HG02571 (cell line): Measurements from ENCODE around the gene ATF6.
"Not testable (repeated sequence)": the region's sequence is repeated elsewhere in the genome, so short reads cannot be mapped to it uniquely, and the experiment has no call there.

Experiments
- ATAC-seq: cut with Tn5 transposase; IDR thresholded peaks from one replicate; pipeline ENCODE4 v1.9.1; 2021; ENCODE audit warnings: mild to moderate bottlenecking, moderate library complexity; ENCODE audit not compliant: unreplicated experiment

ATF6 gene

DNA sequence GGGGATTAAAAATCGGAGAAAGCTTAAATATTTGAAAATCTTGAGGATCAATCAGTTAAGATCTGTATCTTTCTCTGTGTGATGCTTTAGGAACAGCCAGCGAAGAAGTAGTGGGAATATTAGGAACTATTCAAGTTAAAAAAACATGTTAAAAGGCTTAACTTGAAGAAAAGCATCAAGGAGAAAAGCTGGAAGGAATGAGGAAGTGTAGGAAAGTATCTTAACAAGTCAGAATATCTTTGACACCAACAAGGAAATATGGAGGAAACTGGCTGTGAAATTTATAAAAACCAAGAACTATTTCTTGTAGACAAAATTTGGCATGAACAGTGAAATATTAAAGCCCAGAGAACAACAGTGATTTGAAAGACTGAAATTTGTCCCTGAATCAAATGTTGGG is 60.4 kb downstream of the ATF6 start:
- no peak for ATAC-seq

DNA sequence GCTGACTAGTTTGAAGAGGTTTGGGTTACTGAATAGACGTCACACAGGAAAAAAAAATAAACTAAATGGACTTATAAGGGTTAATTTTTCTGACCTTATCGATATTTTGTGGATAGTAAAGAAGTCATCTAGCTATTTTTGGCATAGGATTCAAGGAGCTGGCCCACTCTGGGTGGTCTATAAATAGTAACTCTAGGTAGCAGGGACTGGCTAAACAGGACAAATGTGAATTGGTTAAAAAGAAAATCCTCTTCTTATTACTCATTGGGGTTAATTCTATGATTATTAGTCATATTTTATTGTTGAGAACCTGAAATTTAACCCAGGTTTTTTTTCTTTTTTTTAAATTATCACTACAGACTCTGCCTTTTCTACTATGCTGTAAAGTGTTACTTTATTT is 61.7 kb downstream of the ATF6 start:
- ATAC-seq = no peak

DNA sequence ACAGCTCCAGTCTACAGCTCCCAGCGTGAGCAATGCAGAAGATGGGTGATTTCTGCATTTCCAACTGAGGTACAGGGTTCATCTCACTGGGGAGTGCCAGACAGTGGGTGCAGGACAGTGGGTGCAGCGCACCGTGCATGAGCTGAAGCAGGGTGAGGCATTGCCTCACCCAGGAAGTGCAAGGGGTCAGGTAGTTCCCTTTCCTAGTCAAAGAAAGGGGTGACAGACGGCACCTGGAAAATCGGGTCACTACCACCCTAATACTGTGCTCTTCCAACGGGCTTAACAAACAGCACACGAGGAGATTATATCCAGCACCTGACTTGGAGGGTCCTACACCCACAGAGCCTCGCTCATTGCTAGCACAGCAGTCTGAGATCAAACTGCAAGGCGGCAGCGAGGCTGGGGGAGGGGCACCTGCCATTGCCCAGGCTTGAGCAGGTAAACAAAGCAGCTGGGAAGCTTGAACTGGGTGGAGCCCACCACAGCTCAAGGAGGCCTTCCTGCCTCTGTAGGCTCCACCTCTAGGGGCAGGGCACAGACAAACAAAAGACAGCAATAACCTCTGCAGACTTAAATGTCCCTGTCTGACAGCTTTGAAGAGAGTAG is 66.3 kb downstream of the ATF6 start:
- ATAC-seq = not testable (repeated sequence)

DNA sequence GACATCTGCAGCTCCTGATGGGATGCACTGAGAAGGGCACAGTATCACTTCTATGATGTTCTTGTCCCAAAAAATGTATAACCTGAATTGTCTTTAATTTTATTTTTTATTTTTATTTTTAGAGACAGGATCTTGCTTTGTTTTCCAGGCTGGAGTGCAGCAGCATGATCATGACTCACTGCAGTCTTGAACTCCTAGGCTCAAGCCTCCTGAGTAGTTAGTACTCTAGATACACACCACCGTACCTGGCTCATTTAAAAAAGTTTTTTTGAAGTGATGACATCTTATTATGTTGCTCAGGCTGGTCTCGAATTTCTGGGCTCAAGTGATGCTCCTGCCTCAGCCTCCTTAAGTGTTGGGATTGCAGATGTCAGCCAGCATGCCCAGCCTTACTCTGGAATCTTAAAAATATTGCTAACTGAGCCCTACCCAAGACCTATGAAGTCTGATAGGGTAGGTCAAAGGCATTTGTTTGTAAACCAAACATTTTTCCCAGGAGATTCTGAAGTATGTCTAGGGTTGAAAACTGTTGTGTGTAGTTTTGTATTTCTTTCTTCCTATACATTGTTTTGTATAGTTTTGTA is 68.9 kb downstream of the ATF6 start:
- no peak for ATAC-seq

DNA sequence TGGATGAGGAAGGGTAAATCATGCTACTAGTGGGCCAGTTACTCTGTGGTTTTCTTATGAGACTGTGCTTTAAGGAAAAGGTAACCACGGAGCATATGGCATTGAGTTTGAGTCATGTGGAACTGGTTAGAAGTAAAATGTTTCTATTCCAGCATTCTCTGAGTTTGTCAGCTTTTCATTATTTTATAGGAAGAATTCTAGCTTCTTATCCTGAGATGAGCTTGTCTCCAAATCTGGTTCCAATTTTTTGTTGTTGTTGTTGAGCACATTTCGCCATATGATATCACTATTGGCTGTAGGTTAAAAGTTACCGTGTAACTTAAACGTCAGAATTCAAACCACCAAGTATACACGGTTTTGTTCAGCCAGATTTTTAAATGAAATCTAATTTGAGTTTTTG is 69.9 kb downstream of the ATF6 start:
- no peak for ATAC-seq

DNA sequence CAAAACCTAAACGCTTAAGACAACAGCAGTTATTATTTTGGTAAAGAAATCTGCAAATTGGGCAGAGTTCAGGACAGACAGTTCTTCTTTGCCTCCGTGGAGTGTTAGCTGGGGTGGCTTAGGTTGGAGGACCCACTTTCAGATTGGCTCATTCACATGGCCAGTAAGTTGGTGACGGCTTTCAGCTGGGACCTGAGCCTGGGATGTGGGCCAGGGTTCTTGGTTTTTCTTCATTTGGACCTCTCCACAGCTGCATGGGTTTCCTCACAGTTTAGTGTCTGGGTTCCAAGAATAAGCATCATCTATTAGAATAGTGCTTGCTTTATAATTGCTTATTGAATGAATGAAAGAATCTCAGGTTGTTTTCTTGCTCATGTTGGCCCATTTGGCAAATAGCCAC is 72.2 kb downstream of the ATF6 start:
- no peak for ATAC-seq

DNA sequence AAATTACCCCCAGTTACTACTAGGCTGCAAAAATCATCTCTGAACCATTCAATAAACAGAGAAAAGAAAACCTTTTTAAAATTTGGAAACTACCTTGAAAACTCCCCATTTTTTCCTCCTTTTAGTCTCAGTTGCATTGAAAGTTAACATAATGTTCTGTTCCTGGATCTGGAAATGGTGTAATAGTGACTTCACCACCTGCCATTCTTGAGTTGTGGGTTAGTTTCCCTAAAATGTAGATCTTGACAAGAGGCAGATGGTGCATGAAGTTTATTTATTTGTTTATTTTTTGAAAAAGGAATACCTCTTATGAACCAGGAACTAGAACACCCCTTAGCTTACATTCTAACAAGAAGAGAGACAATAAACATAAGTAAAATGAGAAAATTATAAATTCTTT is 72.8 kb downstream of the ATF6 start:
- ATAC-seq = no peak

DNA sequence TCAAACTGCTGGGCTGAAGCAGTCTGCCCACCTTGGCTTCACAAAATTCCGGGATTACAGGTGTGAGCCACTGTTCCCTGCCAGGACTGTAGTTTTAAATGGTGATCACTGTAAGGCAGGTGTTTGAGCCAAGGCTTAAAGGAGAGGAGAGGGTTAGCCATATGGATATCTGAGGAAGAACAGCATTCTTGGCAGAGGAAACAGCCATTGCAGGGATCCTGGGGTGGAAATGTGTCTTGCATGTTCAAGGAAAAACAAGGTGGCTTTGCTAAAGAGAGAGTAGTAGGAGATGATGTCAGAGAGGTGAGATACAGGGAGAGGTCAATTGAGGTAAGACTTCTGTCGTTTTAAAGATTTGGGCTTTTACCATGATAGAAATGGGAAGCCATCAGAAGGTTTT is 73.5 kb downstream of the ATF6 start:
- no peak for ATAC-seq

DNA sequence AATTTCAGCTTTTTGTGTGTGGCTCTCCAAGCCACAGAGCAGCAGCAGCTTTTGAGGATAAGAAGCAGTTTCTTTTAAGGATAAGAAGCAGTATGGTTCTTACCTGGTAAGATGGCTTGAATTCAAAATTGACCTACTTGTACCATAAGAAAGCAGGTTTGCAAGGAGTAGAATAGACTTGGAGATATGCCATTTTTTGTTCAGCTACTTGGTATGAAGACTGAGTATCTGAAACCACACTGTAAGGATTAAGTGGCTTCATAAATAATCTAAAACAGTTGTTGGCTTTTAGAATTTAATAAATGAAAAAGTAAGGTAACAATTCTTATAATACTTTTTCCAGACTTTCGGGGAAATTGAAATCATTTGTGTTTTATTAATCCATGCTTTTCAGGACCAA is 74.2 kb downstream of the ATF6 start:
- ATAC-seq = no peak

DNA sequence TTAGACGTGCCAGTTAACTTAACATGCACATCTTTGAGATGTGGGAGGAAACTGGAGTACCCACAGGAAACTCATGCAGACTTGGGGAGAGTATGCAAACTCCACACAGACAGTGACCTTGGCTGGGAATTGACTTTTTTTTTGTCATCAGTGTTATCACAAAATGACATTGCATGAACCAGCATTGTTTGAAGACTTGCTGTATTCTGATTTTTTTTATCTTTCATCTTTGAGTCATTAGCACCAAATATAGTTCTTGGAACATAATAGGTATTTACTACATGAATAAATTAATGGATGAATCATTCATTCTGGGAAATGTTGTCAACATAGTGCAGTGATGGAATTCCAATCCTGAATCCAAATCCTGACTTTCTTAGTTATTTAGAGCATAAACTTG is 77.0 kb downstream of the ATF6 start:
- no peak for ATAC-seq

DNA sequence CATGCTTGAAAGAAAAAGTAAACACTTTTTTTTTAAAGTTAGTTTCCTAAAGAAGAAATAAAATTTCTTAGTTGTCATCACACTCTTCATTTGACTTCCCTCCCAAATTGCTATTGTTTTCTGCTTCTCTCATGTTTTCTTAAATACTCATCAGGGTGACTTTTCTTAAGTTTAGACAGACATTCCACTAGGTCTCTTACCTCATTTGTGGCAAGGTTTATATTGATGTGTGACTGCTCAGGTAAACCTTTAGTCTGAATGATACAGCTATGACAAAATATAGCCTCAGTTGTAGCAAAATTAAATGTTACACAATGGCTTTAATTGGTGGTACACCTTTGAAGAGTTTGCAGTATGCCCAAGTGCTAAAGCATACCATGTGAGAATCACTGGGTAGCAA is 78.6 kb downstream of the ATF6 start:
- no peak for ATAC-seq

DNA sequence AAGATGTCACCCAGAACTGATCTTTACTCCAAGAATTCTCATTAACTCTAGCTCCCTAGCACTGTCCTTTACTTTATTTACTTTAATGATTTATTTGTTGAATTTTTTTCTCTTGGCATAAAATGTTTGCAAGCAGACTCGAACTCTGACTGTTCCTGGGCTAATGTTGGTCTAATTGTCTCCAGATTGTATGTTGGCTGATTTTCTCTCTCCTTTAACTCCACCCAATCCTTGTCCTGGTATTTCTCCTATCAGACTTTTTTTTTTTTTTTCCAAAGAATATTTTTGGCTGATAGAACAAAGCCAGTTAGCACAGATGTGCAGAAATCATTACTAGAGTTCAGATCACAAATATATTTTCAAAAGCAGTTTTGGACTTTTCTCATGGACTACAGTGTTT is 82.6 kb downstream of the ATF6 start:
- ATAC-seq = no peak

DNA sequence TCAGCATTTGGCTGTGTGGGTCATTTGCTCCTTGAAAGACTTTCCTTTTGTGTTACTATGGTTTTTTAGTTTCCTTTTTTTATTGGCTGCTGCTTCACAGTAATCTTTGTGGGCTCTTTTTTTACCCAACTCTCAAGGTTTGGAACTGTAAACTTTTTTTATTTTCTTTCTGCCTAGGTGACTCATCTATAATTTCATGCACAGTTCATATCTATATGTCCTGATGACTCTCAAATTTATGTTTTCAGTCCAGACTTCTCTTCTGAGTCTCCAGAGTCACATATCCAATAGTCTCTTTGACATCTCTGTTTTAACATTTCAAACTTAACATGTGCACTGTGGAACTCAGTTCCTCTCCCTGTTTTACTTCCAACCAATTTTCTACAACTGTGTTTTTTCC is 83.4 kb downstream of the ATF6 start:
- no peak for ATAC-seq

DNA sequence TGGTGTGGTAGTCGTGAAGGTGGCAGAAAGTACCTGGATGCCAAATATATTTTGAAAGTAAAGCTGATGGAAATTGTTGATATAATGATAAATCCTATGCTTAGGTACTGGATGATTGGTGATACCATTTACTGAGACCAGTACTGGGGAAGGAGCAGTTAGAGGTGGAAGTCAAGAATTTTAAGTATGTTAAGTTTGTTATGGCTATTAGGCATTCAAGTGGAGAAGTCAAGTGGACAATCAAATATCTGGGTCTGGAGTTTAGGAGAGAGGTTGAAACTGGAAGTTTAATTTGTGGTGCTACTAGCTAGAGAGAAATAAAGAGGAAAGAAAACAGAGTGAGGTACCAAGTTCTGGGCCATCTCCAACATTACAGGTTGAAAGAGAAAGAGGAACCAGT is 89.1 kb downstream of the ATF6 start:
- ATAC-seq = no peak

DNA sequence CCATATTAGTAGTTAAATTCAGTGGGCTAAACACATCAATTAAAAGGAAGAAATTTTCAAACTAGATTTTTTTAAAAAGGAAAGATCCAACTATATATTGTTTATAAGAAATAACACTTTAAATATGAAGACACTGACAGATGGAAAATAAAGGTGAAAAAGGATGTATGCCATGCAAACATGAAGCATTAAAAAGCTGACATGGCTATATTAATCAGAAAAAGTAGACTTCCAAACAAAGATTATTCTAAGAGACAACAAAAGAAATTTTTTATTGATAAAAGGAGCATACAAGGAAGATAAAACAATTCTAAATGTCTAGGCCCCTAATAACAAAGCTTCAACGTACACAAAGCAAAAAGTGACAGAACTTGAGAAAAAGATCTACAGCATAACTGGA is 92.2 kb downstream of the ATF6 start:
- ATAC-seq = no peak

DNA sequence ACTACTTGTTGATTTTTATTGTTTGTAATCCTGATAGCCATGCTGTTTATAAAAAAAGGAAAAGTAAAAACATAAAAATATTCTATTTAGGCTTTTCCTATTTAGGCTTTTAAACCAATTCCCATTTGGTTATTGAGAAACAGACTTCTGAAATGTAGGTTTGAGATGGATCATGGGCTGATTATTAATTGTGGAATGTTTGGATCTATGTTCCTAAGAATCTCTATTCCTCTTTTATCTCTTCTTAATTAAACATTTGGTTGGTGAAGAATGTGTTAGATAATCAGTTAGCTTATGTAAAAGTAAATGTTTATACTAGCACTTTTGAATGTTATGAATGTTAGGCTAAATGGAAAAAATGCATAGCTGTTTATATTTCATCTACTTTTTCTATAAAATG is 97.4 kb downstream of the ATF6 start:
- no peak for ATAC-seq

DNA sequence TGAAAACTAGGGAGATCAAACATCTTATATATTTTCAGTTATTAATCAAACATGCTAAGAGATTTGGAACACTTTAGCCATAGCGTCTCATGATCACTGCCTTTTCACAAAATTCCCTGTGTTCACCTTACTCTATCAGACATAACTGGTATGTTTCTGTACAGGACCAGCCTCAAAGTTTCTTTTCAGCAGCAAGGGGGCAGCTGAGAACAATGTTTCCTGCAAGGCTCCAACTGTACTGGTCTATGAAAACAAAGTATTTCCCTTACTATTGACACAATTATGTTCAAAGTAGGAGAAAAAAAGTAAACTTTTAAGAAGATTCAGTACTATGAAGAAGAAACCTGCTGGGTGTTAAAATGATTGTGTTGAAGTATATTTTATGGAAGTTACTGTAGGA is 98.5 kb downstream of the ATF6 start:
- no peak for ATAC-seq

DNA sequence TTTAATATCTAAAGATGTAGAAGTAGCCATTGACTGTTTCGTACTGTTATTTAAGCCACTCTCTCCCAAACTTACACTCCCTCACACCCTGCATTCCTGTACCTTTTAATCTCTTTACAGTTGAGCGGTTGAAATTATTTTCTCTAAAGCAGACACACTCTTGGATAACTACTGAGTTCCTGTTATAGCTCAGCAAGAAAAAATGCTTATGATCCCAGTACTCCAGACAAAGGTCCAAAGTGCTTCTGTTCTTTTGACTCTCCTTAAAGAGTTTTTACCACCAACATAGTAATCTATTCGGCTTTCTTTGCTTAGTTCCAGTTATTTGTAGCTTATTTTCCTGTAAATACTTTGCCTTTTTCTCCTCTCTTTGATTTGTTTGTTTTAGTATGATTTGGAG is 100.1 kb downstream of the ATF6 start:
- ATAC-seq = no peak

DNA sequence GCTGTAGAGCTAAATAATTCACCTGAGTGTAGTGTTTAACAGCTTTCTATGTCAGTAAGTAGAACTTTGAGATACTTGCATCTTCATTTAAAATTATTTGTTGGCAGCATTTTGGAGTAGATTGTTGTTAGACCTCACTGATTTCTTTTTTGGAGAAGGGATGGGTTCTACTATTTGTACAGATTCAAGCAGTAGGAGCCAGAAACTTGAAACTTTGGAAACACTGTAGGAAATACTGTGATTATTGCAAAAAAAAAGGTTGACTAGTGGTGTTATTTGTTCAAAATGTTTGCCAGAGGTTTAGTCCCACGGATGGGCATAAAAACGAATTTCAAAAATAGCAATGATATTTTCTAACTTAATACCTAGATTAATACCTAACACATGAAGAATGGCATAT is 102.7 kb downstream of the ATF6 start:
- ATAC-seq = no peak

DNA sequence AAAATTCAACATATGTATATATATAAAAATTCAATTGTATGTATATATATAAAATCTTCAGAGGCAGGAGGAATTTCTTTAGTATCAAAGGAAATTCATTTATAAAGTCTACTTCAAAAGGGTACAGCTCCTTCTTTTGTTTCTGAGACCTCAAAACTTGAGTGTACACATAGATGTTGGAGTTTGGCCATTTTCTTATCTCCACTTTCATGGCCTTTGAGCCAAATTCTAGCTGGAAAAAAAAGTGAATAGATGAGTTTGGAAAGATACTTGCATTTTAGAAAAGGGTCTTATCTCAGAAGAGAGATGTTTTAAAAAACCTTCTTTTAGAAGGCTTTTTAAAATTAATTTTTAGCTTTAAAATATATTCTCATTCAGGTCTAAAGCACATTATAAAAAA is 103.2 kb downstream of the ATF6 start:
- ATAC-seq = no peak

DNA sequence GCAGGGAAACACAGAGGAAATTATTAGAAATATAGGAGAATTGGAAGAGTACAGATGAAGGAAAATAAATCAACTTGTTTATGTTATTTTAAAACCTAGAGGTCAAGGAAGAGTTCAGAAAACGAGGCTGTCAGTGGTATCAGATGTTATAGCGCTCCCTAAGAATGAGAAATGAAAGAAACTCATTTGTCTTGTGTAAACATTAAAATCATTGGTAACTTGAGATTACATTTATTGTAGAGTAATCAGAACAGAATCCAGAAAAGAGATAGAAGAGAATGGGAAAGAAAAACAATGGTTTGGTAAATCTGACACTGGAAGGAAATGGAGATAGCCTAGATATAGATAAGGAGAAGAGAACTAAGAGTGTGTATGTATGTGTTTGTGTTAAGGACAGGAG is 106.4 kb downstream of the ATF6 start:
- ATAC-seq = no peak

DNA sequence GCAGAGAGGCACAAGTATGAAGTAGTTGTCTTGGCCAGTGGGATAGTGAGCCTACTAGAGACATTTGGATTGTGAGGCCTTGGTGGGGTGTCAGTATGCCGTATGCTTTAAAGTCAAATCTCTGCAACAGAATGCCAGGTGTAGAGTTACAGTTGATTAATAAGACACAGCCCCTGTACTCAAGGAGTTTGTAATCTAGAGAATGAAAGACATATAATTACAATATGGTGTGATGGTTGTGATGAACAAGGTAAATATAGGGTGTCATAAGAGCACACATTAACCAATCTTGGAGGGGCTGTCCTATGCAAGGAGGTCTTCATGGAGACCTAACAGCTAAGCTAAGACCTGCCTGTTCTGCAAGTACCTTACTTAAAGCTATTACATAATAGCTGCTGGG is 113.1 kb downstream of the ATF6 start:
- no peak for ATAC-seq

DNA sequence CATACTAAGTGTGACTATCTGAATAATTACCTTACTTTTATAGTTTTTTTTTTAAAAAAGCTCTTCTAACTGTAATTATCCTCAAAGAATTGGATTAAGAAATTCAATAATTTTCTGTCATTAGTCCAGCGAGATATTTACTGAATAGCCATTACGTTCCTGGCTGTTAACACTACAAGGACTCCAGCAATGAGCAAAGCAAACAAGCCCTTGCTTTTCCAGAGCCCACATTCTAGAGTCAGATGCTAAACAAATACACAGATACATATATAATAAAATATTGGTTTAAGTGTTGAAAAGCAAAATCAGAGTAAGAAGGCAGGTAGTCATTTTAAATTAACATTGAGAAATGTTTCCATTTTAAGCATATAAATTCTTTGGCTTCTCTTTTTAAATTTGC is 118.4 kb downstream of the ATF6 start:
- no peak for ATAC-seq
